Hypothalamus (tissue), 51 donors: ENCODE results near the gene CCNI.
A peak's percentile ranks its signal among the peaks of the same experiment; 100 is the strongest.

Source experiments
- DNase-seq, 51 donors: peaks; one replicate each; lab custom pipeline; 2025; lab: John Stamatoyannopoulos, UW

Gene CCNI

GRCh38 chr4:77009511-77010115, 66.2 kb downstream of the CCNI start:
- DNase-seq, result no peak

- DNase-seq, result peak in 3 of 51 donors; percentile 10 to 19 (median 17)
Measured at GRCh38 chr4:77007358-77008230, 68.2 kb downstream of the CCNI start.

GRCh38 chr4:77006753-77007353, 68.9 kb downstream of the CCNI start:
- DNase-seq, result no peak

GRCh38 chr4:77003400-77003799, 72.4 kb downstream of the CCNI start:
- no peak for DNase-seq

- DNase-seq, result no peak
Measured at GRCh38 chr4:77002321-77003107, 73.3 kb downstream of the CCNI start.

GRCh38 chr4:77001907-77002306, 73.9 kb downstream of the CCNI start:
- no peak for DNase-seq

GRCh38 chr4:76998251-76998901, 77.4 kb downstream of the CCNI start:
- DNase-seq, result no peak

- DNase-seq, result peak in 8 of 51 donors; percentile 19 to 60 (median 22)
Measured at GRCh38 chr4:76997532-76997931, 78.3 kb downstream of the CCNI start.
